KMS-11 (cell line): Measurements from ENCODE around the gene STK24.

Source experiments
- H2AFZ ChIP-seq: fragments of 200-600 bp; sonication (generic); 2 replicates; pipeline ENCODE4 v1.6.1; 2016; ENCODE audit warnings: antibody characterized with exemption, mixed run types, low read depth
- H3K27ac ChIP-seq: fragments of 200-600 bp; sonication (generic); 2 replicates; pipeline ENCODE4 v1.6.1; 2016; ENCODE audit warnings: mild to moderate bottlenecking, mixed run types
- H3K27me3 ChIP-seq: fragments of 200-600 bp; sonication (generic); 2 replicates; pipeline ENCODE4 v1.6.1; 2017; ENCODE audit warnings: mild to moderate bottlenecking, low read depth, mixed run types, moderate library complexity; ENCODE audit not compliant: insufficient read depth
- H3K36me3 ChIP-seq: fragments of 200-600 bp; sonication (generic); 2 replicates; pipeline ENCODE4 v1.6.1; 2017; ENCODE audit warnings: mild to moderate bottlenecking, mixed run types; ENCODE audit not compliant: insufficient read depth
- H3K4me1 ChIP-seq: fragments of 200-600 bp; sonication (generic); 2 replicates; pipeline ENCODE4 v1.6.1; 2016; ENCODE audit warnings: mild to moderate bottlenecking, low read depth, mixed run types; ENCODE audit not compliant: poor library complexity, severe bottlenecking
- H3K4me2 ChIP-seq: fragments of 200-600 bp; sonication (generic); 2 replicates; pipeline ENCODE4 v1.7.0; 2016; ENCODE audit warnings: mild to moderate bottlenecking, mixed run types
- H3K4me3 ChIP-seq: fragments of 200-600 bp; sonication (generic); IDR thresholded peaks from 2 replicates; pipeline ENCODE4 v1.6.1; 2017; ENCODE audit warnings: low read depth, low read length, mixed read lengths; ENCODE audit not compliant: insufficient read depth
- H3K79me2 ChIP-seq: fragments of 200-600 bp; sonication (generic); 2 replicates; pipeline ENCODE4 v1.6.1; 2016; ENCODE audit warnings: low read depth, mixed run types; ENCODE audit not compliant: insufficient read depth
- H3K9ac ChIP-seq: fragments of 200-600 bp; sonication (generic); 2 replicates; pipeline ENCODE4 v1.6.1; 2016; ENCODE audit warnings: mild to moderate bottlenecking, mixed run types
- H4K20me1 ChIP-seq: fragments of 200-600 bp; sonication (generic); 2 replicates; pipeline ENCODE4 v1.6.1; 2016; ENCODE audit warnings: mild to moderate bottlenecking, mixed run types; ENCODE audit not compliant: insufficient read depth
- TF ChIP-seq, protein P1 (sequence below): fragments of 200-600 bp; sonication (generic); conservative IDR thresholded peaks from 2 replicates; pipeline ENCODE4 v1.6.1; 2017; ENCODE audit warnings: low read depth, mild to moderate bottlenecking, antibody characterized with exemption, low read length, moderate library complexity, mixed read lengths

The STK24 gene

DNA sequence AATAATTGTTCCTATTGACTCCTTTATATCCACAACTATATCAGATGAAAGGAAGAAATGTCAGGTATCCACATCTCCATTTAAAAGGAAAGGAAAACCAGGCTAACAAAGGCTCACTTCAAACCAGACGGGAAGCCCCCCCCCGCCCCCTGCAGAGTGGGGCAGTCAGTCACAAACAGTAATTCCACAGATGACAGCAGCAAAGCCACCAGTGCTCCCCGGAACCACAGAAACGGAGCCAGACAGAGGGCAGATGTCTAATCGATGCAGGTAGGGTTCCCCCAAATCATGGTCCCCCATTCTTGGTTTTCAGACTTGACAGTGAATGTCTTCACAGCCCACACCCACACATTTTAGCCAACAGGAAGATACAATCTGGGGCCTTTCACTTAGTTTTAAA lies 100.8 kb downstream of the STK24 start:
- Histone ChIP-seq H3K4me2 (no peak overlapping the region), H3K27ac (no peak overlapping the region)

DNA sequence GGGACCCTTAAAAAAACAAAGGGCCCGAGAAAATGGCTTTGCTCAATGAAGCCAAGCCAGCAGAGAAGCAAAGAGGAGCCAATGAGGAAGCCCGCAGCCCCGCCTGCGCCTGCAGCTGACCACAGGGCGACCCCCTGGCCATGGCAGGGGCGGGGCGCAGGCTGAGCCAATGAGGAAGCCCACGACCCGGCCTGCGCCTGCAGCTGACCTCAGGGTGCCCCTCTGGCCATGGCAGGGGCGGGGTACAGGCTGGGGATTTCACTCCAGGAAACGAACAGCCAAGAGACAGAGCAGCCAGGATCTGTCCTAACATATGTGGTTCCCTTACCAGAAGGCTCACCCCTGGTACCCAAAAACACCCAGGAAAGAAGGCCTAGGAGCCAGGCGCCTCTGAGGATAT lies 101.4 kb downstream of the STK24 start:
- no peak overlapping the region for H2AFZ ChIP-seq
- no peak overlapping the region for H3K27ac ChIP-seq
- no peak overlapping the region for H3K4me3 ChIP-seq
- H4K20me1 ChIP-seq = no peaks in the 10 kb centered on the region; the same call in 1 of the 2 replicates
- peaks cover 21% of the 10 kb centered on the region for H3K4me1 ChIP-seq
- TF ChIP-seq, protein P1, sequence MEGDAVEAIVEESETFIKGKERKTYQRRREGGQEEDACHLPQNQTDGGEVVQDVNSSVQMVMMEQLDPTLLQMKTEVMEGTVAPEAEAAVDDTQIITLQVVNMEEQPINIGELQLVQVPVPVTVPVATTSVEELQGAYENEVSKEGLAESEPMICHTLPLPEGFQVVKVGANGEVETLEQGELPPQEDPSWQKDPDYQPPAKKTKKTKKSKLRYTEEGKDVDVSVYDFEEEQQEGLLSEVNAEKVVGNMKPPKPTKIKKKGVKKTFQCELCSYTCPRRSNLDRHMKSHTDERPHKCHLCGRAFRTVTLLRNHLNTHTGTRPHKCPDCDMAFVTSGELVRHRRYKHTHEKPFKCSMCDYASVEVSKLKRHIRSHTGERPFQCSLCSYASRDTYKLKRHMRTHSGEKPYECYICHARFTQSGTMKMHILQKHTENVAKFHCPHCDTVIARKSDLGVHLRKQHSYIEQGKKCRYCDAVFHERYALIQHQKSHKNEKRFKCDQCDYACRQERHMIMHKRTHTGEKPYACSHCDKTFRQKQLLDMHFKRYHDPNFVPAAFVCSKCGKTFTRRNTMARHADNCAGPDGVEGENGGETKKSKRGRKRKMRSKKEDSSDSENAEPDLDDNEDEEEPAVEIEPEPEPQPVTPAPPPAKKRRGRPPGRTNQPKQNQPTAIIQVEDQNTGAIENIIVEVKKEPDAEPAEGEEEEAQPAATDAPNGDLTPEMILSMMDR = no peak
- H3K79me2 ChIP-seq = no peaks in the 10 kb centered on the region
- no peak overlapping the region for H3K4me2 ChIP-seq
- H3K27me3 ChIP-seq = no peaks in the 10 kb centered on the region
- no peak overlapping the region for H3K9ac ChIP-seq
- H3K36me3 ChIP-seq = no peaks in the 10 kb centered on the region

More for the DNA sequence above, 100.8 kb downstream of the STK24 start:
- Histone ChIP-seq H3K4me1 (peaks cover 21% of the 10 kb centered on the region), H3K4me3 (no peak overlapping the region), H4K20me1 (no peaks in the 10 kb centered on the region; the same call in 1 of the 2 replicates), H3K9ac (no peak overlapping the region), H2AFZ (no peak overlapping the region), H3K36me3 (no peaks in the 10 kb centered on the region), H3K27me3 (no peaks in the 10 kb centered on the region), H3K79me2 (0 out of 2 replicates have a peak, but pooled peaks cover 3% of the 10 kb centered on the region)
- TF ChIP-seq, protein P1 = no peak

DNA sequence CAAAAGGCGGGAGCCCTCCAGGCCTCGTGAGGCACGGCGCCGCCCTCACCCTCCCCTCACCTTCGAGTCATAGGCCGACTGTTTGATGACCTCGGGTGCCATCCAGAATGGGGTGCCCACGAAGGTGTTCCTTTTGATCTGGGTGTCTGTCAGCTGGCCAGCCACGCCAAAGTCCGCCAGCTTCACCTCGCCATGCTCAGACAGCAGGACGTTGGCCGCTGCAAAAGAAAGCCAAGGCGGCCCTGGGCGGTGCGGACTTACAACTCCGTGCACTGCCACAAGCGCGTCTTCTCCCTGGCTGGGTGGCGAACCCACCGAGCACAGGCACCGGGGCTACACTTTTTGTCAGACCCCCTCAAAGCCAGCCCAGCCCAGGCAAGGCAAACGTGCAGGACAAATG lies 102.1 kb downstream of the STK24 start:
- Histone ChIP-seq H3K79me2 (no peaks in the 10 kb centered on the region), H4K20me1 (no peaks in the 10 kb centered on the region; the same call in 1 of the 2 replicates), H3K36me3 (no peaks in the 10 kb centered on the region), H3K27ac (no peak overlapping the region), H3K4me3 (no peak overlapping the region), H2AFZ (no peak overlapping the region), H3K4me2 (no peak overlapping the region), H3K9ac (no peak overlapping the region), H3K27me3 (no peaks in the 10 kb centered on the region), H3K4me1 (peaks cover 21% of the 10 kb centered on the region)
- TF ChIP-seq, protein P1 = no peak

DNA sequence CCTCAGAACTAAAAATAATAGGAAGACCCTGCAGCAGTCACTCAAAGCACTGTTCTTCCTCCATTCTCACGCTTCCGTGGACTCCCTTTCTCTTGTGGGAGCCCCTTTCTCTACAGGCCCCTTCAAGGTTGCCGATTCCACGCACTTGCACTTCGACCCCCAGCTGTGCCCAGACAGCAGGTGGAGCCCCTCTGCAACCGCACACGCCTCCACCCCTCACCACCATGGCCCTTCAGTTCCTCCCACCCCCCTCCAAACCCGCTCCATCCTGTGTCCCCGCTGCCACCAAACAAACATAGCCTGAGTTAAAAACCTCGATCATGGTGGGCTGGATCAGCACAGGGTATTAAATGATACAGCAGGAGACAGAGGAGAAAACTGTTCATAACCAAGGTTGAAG lies 102.6 kb downstream of the STK24 start:
- H3K36me3 ChIP-seq = no peaks in the 10 kb centered on the region
- no peak overlapping the region for H3K4me2 ChIP-seq
- H2AFZ ChIP-seq = no peak overlapping the region
- H3K4me1 ChIP-seq = peaks cover 18% of the 10 kb centered on the region
- H3K27me3 ChIP-seq = no peaks in the 10 kb centered on the region
- H3K79me2 ChIP-seq = no peaks in the 10 kb centered on the region
- H3K27ac ChIP-seq = no peak overlapping the region
- H4K20me1 ChIP-seq = no peaks in the 10 kb centered on the region; the same call in 1 of the 2 replicates
- TF ChIP-seq, protein P1 = no peak
- no peak overlapping the region for H3K9ac ChIP-seq
- no peak overlapping the region for H3K4me3 ChIP-seq
